Karpas-422 (cell line): ENCODE data around the gene SPSB4. TPM values are rescaled to one million over a fixed set of nuclear protein-coding genes. Genes with fewer than 3 reads are reported as not detected.

Experiments
- DNase-seq: peaks from one replicate; pipeline ENCODE4 v3.0.0-alpha.2; 2015
- H2AFZ ChIP-seq: fragments of 200-600 bp; sonication (generic); 2 replicates; pipeline ENCODE4 v1.6.1; 2014; ENCODE audit warnings: antibody characterized with exemption, low read length, mixed read lengths
- H3K27ac ChIP-seq: fragments of 200-600 bp; sonication (generic); 2 replicates; pipeline ENCODE4 v1.5.1; 2014; ENCODE audit warnings: mild to moderate bottlenecking, low read length, moderate library complexity
- H3K27me3 ChIP-seq: fragments of 200-600 bp; sonication (generic); 2 replicates; pipeline ENCODE4 v1.6.1; 2014; ENCODE audit warnings: low read length, mixed read lengths
- H3K36me3 ChIP-seq: fragments of 200-600 bp; sonication (generic); 2 replicates; pipeline ENCODE4 v1.6.1; 2014; ENCODE audit warnings: low read length, mixed read lengths; ENCODE audit not compliant: insufficient read depth
- H3K4me1 ChIP-seq: fragments of 200-600 bp; sonication (generic); 2 replicates; pipeline ENCODE4 v1.6.1; 2014; ENCODE audit warnings: mild to moderate bottlenecking, low read length, mixed read lengths
- H3K4me2 ChIP-seq: fragments of 200-600 bp; sonication (generic); 2 replicates; pipeline ENCODE4 v1.6.1; 2014; ENCODE audit warnings: low read length, low read depth, mild to moderate bottlenecking; ENCODE audit not compliant: poor library complexity, severe bottlenecking
- H3K4me3 ChIP-seq: fragments of 200-600 bp; sonication (generic); 2 replicates; pipeline ENCODE4 v1.5.1; 2014; ENCODE audit warnings: mild to moderate bottlenecking, antibody characterized with exemption, low read length, mixed read lengths
- H3K79me2 ChIP-seq: fragments of 200-600 bp; sonication (generic); 2 replicates; pipeline ENCODE4 v1.6.1; 2014; ENCODE audit warnings: mild to moderate bottlenecking, low read length, mixed read lengths
- H3K9ac ChIP-seq: fragments of 200-600 bp; sonication (generic); 2 replicates; pipeline ENCODE4 v1.6.0; 2014; ENCODE audit warnings: low read length
- H3K9me2 ChIP-seq: fragments of 200-600 bp; sonication (generic), shearing (Covaris generic); replicated peaks from 2 replicates; pipeline ENCODE4 v1.6.0; 2014; ENCODE audit warnings: mild to moderate bottlenecking, low read length, moderate library complexity; ENCODE audit not compliant: insufficient read depth
- H3K9me3 ChIP-seq: fragments of 300-700, 200-600 bp; sonication (generic); 2 replicates; pipeline ENCODE4 v1.6.1; 2014; ENCODE audit warnings: low read length, mixed read lengths
- H4K20me1 ChIP-seq: fragments of 200-600 bp; sonication (generic); 2 replicates; pipeline ENCODE4 v1.6.1; 2014; ENCODE audit warnings: mild to moderate bottlenecking, antibody characterized with exemption, low read length, low read depth; ENCODE audit not compliant: insufficient read depth
- total RNA-seq: library from RNA; depleted of rRNA; stranded (reverse); fragments of >200 nt; shearing (Covaris generic); gene quantifications from 2 replicates; pipeline ENCODE4 v1.2.3, GENCODE V29; 2014; ENCODE audit warnings: low replicate concordance

Gene SPSB4
- total RNA-seq, 1 experiment from 2014 or later: not detected

DNA sequence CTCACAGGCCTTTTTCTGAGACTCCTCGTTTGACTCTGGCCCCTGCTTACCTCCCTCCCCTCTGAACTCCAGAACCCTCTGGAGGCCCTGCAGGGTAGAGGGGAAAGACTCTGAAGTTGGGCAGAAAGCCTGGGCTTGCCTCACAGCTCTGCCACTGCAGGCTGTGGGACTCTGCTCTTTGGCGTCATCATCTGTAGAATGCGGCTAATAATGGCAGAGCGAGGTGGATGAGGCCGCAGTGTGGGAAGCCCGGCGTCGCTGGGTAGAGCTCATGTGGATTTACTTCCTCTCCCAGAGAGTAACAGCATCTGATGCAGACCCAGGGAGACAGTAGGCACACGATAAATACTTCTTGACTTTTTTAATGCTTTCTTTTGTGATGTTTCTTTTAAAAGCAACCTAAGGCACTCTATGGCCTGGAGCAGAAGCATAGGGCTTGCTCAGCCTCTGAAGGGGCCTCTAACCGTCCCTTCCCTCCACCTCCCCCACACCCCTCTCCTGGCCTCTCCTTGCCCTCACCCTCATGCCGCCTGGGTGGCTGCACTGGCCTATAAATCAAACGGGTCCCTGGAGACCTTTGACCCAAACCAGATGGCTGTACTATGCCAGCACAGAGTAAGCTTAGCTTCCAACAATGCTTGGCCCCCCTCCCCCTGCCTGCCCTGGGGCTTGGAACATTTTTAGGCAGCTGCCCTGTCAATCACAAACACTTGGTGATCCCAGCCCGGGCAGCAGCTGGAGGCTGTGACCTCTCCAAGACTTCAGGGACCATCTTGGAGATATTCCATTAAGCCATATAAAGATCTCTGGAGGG is 32.9 kb downstream of the SPSB4 start:
- Histone ChIP-seq H3K27me3 (no peaks in the 10 kb centered on the region), H3K36me3 (no peaks in the 10 kb centered on the region), H2AFZ (no peak overlapping the region), H4K20me1 (0 out of 2 replicates have a peak, but pooled peaks cover 4% of the 10 kb centered on the region), H3K9me2 (no peaks in the 10 kb centered on the region), H3K9me3 (no peaks in the 10 kb centered on the region), H3K4me3 (no peak overlapping the region), H3K4me2 (no peak overlapping the region), H3K79me2 (no peaks in the 10 kb centered on the region), H3K9ac (no peak overlapping the region), H3K4me1 (no peaks in the 10 kb centered on the region), H3K27ac (no peak overlapping the region)
- no peak for DNase-seq

DNA sequence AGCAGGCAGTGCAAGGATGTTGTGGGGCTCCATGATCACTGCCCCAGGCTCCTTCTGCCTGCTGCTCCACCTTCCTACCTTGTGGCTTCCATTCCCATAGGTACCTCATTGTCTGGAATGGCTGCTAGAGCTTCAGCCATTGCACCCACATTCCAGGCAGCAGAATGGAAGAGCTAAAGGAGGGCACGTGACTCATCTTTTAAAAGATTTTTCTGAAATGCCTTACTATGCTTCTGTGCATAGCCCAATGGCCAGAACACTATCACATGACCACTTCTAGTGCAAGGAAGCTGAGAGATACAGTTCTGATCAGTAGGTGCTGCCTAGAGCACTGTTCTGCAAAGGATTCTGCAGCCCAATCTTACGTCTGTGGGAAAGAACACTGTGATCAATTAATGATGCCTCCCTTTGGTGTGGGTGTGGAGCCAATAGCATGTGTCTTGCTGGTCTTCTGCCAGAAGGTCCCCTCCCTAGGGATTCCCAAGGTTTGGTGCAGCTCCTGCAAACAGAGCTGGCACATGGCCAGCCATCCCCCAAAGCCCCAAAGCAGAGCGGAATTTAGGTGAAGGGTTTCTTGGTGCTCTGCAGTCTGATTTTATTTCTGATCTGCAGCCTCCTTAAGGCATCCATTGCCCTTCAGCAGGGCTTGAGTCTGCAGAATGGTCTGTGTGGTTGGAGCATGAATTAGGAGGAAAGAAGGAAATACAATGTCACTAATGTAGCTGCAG is 34.4 kb downstream of the SPSB4 start:
- DNase-seq: no peak
- no peak overlapping the region for H3K9ac ChIP-seq

DNA sequence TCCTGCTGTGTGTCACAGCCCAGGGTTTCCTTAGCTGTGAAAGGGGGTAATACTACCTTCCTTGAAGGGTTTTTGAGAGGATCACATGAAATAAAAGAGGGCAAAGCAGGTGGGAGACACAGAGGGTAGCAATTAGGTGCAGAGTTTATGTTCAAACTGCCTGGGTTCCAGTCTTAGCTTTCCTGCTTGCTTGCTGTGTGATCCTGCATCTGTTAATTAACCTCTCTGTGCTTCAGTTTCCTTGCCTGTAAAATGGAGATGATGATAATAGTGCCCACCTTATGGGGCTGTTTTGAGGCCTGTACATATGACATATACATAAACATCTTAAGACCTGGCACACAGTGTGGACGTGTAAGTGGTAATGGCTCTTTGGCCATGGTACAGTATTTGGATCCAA is 35.0 kb downstream of the SPSB4 start:
- Histone ChIP-seq H2AFZ (no peak overlapping the region), H3K9me3 (no peaks in the 10 kb centered on the region), H3K36me3 (no peaks in the 10 kb centered on the region), H3K4me3 (no peak overlapping the region), H3K9ac (no peak overlapping the region), H3K4me1 (no peaks in the 10 kb centered on the region), H3K27me3 (no peaks in the 10 kb centered on the region), H3K9me2 (no peaks in the 10 kb centered on the region), H3K27ac (no peak overlapping the region), H3K4me2 (no peak overlapping the region), H3K79me2 (no peaks in the 10 kb centered on the region), H4K20me1 (no peaks in the 10 kb centered on the region)
- DNase-seq: no peak

More for the DNA sequence above, 34.4 kb downstream of the SPSB4 start:
- Histone ChIP-seq H3K4me2 (no peak overlapping the region), H3K9me2 (no peaks in the 10 kb centered on the region), H3K9me3 (no peaks in the 10 kb centered on the region), H3K36me3 (no peaks in the 10 kb centered on the region), H3K4me3 (no peak overlapping the region), H4K20me1 (0 out of 2 replicates have a peak, but pooled peaks cover 4% of the 10 kb centered on the region), H3K79me2 (no peaks in the 10 kb centered on the region), H3K4me1 (no peaks in the 10 kb centered on the region), H3K27me3 (no peaks in the 10 kb centered on the region), H3K27ac (no peak overlapping the region), H2AFZ (no peak overlapping the region)

DNA sequence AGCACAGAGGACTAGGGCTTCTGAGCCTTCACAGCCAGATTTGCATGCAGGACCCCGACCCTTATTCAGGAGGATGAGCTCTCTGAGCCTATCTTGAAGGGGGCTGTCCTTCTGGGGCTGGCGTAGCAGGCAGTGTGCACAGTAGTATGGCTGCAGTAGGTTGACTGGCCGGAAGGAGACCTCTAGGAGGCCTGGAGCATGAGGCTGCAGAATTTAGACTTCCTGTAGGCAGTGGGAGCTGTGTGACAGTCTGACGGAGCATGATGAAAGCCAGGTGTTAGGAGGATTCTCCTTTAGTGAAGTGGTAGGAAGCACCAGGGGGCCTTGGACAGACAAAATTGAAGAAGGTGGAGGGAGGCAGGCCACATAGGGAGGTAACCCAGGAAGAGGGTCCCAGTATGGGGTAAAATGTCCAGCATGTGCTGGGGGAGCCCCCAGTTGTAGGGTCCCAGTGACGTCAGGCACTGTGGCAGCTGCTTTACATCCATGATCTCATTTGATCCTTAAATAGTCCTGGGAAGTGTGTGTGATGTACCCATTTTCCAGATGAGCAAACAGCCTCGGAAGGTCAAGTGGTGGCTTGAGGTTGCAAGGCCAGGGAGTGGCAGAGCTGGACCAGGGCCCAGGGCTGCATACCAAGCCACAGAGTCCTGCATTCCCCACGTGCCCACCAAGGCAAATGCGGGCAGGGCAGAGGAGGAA is 36.1 kb downstream of the SPSB4 start:
- H3K79me2 ChIP-seq: no peaks in the 10 kb centered on the region
- H3K36me3 ChIP-seq: no peaks in the 10 kb centered on the region
- no peak overlapping the region for H3K4me2 ChIP-seq
- no peaks in the 10 kb centered on the region for H3K4me1 ChIP-seq
- H2AFZ ChIP-seq: no peak overlapping the region
- H3K27ac ChIP-seq: no peak overlapping the region
- no peak for DNase-seq
- no peaks in the 10 kb centered on the region for H3K9me2 ChIP-seq
- no peak overlapping the region for H3K9ac ChIP-seq
- no peaks in the 10 kb centered on the region for H4K20me1 ChIP-seq
- H3K27me3 ChIP-seq: no peaks in the 10 kb centered on the region
- no peaks in the 10 kb centered on the region for H3K9me3 ChIP-seq
- H3K4me3 ChIP-seq: no peak overlapping the region

DNA sequence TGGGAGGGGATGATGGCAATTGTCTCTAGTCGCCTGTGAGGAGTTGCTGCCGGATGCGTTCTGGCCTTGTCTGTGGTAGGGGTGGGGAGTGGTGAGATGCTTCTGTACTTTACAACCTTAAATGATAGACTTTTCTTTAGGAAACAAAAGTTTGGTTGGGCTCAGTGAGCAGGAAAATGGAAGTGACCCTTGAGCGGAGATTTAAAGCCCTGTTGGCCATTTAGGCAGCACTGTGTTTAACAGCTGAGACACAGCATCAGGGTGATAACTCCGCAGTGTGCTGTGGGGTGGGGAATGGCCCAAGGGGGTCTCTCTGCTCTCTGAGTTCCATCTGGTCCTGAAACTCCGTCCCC is 36.6 kb downstream of the SPSB4 start:
- H3K27ac ChIP-seq: no peak overlapping the region
- no peak overlapping the region for H3K4me3 ChIP-seq
- no peaks in the 10 kb centered on the region for H3K27me3 ChIP-seq
- no peak for DNase-seq
- H3K9ac ChIP-seq: no peak overlapping the region
- no peaks in the 10 kb centered on the region for H3K79me2 ChIP-seq
- no peaks in the 10 kb centered on the region for H3K9me3 ChIP-seq
- no peak overlapping the region for H2AFZ ChIP-seq
- no peaks in the 10 kb centered on the region for H3K4me1 ChIP-seq
- no peak overlapping the region for H3K4me2 ChIP-seq
- H4K20me1 ChIP-seq: no peaks in the 10 kb centered on the region
- H3K36me3 ChIP-seq: no peaks in the 10 kb centered on the region
- H3K9me2 ChIP-seq: no peaks in the 10 kb centered on the region

DNA sequence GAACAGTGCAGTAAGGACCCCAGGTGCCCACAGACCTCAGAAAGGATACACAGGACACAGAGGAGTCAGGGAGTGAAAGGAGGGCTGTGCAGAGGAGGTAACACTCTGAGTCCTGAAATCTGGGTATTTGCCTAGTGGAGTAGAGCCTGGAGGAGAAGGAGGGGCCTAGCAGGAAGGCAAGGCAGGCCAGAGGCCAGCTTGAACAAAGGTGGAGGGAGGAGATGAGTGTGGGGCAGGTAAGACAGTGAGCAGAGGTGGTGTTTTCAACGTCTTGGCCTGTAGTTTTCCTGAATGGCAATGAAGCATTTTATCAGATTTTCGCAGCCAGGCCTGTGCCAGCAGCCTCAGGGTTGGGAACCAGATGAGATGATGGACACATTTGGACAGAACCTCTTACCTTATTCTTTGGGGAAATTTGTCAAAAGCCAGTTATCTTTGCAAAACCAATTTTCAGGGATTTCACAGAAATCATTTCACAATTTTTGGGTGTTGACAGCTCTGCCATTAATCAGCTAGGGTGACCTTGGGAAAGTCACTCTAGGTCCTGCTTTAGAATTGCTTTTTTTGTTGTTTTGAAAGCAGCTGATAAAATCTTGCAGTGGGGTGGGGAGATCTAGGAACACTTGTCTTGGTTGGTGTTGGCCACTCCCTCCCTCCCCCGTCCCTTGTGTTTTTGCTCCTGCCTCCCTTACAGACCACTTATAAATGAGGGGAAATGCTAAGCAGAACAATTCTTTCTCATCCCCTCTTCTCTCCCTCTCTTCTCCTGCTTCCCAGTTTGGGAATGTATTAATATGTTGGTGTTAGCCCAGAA is 38.4 kb downstream of the SPSB4 start:
- H2AFZ ChIP-seq: no peak overlapping the region
- H3K4me3 ChIP-seq: no peak overlapping the region
- H3K9ac ChIP-seq: no peak overlapping the region
- no peaks in the 10 kb centered on the region for H3K79me2 ChIP-seq
- H3K27me3 ChIP-seq: no peaks in the 10 kb centered on the region
- no peaks in the 10 kb centered on the region for H3K9me3 ChIP-seq
- no peaks in the 10 kb centered on the region for H3K9me2 ChIP-seq
- H3K27ac ChIP-seq: no peak overlapping the region
- H4K20me1 ChIP-seq: no peaks in the 10 kb centered on the region
- no peaks in the 10 kb centered on the region for H3K36me3 ChIP-seq
- no peak overlapping the region for H3K4me2 ChIP-seq
- DNase-seq: no peak
- no peaks in the 10 kb centered on the region for H3K4me1 ChIP-seq

DNA sequence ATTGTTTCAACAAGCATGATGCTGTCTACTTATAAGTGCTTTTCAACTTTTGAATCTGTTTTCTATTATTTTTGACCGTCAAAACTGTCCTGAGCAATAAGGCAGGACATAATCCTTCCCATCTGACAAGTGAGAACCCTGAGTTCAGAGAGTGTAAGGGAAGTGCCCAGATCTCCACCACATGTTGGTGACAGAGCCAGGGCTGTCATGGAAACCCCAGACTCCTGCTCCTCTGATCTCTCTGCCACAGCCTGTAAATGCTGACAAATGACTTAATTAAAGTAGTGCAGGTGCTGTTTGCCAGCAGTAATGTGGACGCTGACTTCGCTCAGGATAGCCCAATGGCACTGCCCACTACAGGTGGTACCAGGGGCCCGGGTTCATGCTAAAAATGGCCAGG is 40.3 kb downstream of the SPSB4 start:
- H3K79me2 ChIP-seq: no peaks in the 10 kb centered on the region
- H3K27ac ChIP-seq: no peak overlapping the region
- no peaks in the 10 kb centered on the region for H4K20me1 ChIP-seq
- H3K9me3 ChIP-seq: no peaks in the 10 kb centered on the region
- H2AFZ ChIP-seq: no peak overlapping the region
- H3K9me2 ChIP-seq: no peaks in the 10 kb centered on the region
- H3K4me3 ChIP-seq: no peak overlapping the region
- H3K27me3 ChIP-seq: no peaks in the 10 kb centered on the region
- no peak overlapping the region for H3K9ac ChIP-seq
- no peak overlapping the region for H3K4me2 ChIP-seq
- H3K36me3 ChIP-seq: no peaks in the 10 kb centered on the region
- no peak for DNase-seq
- H3K4me1 ChIP-seq: no peaks in the 10 kb centered on the region
